HG03103 (cell line): ENCODE measurements around the gene EMD.

Experiments
- ATAC-seq: cut with Tn5 transposase; IDR thresholded peaks from one replicate; pipeline ENCODE4 v1.9.1; 2021; ENCODE audit warnings: low read depth; ENCODE audit not compliant: unreplicated experiment

The EMD gene

GRCh38 chrX:154412468-154412867, 33.4 kb downstream of the EMD start:
- no peak for ATAC-seq

- ATAC-seq, result no peak
Measured at GRCh38 chrX:154413142-154413541, 34.0 kb downstream of the EMD start.

- ATAC-seq, result no peak
Measured at GRCh38 chrX:154417157-154417556, 38.1 kb downstream of the EMD start.

- no peak for ATAC-seq
Measured at GRCh38 chrX:154419189-154419588, 40.1 kb downstream of the EMD start.

- ATAC-seq, result no peak
Measured at GRCh38 chrX:154419688-154420401, 40.8 kb downstream of the EMD start.

- no peak for ATAC-seq
Measured at GRCh38 chrX:154420402-154420756, 41.3 kb downstream of the EMD start.

- ATAC-seq, result no peak
Measured at GRCh38 chrX:154426916-154427770, 48.0 kb downstream of the EMD start.

- ATAC-seq, result peak; percentile 96
Measured at GRCh38 chrX:154428176-154429171, 49.4 kb downstream of the EMD start, which contains the start of gene ATP6AP1. ATP6AP1 (plus strand) TSS chrX:154428677; CDS start chrX:154428693, 16 bp downstream.

GRCh38 chrX:154429711-154430110, 50.6 kb downstream of the EMD start:
- ATAC-seq, result no peak

- ATAC-seq, result no peak
Measured at GRCh38 chrX:154430479-154430878, 51.4 kb downstream of the EMD start.

GRCh38 chrX:154430916-154431315, 51.8 kb downstream of the EMD start:
- no peak for ATAC-seq
